ENCODE measurements around the gene IL17C.
"Not testable (repeated sequence)": the region's sequence is repeated elsewhere in the genome, so short reads cannot be mapped to it uniquely, and the experiment has no call there.

The IL17C gene, protein sequence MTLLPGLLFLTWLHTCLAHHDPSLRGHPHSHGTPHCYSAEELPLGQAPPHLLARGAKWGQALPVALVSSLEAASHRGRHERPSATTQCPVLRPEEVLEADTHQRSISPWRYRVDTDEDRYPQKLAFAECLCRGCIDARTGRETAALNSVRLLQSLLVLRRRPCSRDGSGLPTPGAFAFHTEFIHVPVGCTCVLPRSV

GRCh38 chr16:88638323-88639230 is at the start of gene IL17C:
TSS of gene IL17C (plus strand) at chr16:88638572. CDS start at chr16:88638642, 70 bp downstream.
- no peak for DNase-seq

GRCh38 chr16:88588754-88589153 is 49.6 kb upstream of the IL17C start:
- no peak for DNase-seq

GRCh38 chr16:88589441-88589840 is 48.9 kb upstream of the IL17C start:
- DNase-seq, result no peak

DNA sequence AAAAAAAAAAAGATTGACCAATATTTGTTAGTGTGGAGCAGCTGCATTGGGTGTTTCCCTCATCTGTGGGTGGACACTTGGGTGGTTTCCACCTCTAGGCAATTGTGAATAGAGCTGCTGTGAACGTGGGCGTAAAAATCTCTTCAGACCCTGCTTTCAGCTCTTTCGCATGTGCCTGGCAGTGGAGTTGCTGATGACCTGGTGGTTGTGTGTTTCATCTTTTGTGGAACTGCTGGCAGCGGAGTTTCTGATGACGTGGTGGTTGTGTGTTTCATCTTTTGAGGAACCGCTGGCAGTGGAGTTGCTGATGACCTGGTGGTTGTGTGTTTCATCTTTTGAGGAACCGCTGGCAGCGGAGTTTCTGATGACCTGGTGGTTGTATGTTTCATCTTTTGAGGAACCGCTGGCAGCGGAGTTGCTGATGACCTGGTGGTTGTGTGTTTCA is 46.8 kb upstream of the IL17C start:
- no peak for DNase-seq

- DNase-seq, result no peak
Observed at GRCh38 chr16:88593061-88593460, 45.3 kb upstream of the IL17C start.

DNA sequence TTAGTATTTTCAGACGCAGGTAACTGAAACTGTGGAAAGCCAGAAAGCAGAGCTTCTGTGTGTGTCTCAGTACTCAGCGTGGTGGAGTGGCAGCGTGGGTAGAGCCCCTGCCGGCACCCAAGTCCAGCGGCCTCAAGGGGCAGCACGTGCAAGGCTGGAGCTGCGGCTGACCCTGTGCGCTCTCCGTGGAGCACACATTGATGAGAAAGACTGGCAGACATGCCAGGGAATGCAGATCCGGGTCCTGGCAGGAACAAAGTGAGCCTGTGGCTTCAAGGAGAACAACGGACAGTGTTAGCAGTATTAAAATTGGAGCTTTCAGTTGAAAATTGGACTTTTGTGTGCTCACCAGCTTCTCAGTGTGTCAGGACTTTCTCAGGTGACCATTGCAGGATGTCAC is 44.9 kb upstream of the IL17C start:
- DNase-seq, result no peak

DNA sequence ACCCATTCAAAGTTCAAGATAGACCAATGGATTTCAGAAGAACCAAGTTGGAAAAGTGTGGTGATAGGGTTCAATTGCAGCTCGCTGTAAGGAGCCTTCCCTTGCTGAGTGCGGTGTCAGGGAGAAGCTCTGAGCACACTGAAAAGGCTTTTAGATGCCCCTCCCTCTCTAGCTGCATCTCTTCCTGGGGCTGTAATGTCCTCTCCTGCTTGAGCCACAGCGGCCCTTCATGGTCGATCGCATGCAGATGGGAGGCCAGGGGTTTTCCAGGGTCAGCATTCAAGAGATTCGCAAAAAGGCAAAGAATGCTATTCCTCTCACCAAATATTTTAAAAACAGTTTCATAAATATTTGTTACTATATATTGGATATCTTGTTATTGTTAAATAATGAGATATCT is 44.5 kb upstream of the IL17C start:
- no peak for DNase-seq

DNA sequence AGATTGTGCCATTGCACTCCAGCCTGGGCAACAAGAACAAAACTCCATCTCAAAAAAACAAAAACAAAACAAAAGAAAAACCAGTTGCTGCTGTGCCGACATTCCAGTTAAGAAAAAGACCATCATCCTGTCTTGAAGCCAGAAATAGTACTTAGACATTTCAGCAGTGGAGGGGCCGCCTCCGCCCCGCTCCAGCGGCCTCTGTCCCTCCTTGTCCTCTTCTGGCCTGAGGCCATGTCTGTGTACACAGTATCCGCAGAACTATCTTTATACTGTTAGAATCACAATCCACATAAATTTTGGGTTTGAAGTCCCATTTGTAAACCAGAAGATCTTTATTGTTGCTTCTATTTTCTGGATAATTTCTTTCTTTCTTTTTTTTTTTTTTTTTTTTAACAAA is 43.3 kb upstream of the IL17C start:
- DNase-seq, result no peak

DNA sequence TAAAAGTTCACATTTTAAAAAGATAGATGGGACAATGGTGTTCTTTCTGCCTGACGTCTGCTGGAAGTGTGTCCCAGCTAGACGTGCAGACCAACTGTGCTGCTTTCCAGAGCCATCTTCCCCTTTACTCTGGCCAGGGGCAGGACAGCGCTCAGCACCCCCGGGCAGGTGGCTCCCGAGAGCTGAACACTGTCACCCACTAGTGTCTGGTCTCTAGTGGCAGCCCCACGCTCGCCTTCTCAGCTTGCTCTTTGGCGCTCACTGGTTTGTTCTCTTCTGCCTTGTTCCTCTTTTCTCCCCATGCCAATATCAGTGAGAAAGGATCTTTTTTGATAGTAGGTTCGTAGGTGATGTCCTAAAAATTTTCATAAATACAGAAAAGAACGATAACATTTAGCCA is 42.5 kb upstream of the IL17C start:
- no peak for DNase-seq

DNA sequence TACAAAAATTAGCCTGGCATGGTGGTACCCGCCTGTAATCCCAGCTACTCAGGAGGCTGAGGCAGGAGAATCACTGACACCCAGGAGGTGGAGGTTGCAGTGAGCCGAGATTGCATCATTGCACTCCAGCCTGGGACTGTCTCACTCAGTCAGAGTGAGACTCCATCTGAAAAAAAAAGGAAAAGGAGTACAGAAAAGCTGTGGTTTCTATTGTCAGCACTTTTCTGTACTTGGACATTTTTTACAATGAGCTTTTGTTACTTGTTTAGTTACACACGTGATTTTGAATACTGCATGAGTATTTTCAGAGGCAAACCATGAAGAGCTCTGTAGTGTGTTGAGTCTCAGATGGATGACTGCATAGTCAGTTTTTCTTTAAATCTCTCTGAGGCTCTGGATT is 41.9 kb upstream of the IL17C start:
- no peak for DNase-seq

DNA sequence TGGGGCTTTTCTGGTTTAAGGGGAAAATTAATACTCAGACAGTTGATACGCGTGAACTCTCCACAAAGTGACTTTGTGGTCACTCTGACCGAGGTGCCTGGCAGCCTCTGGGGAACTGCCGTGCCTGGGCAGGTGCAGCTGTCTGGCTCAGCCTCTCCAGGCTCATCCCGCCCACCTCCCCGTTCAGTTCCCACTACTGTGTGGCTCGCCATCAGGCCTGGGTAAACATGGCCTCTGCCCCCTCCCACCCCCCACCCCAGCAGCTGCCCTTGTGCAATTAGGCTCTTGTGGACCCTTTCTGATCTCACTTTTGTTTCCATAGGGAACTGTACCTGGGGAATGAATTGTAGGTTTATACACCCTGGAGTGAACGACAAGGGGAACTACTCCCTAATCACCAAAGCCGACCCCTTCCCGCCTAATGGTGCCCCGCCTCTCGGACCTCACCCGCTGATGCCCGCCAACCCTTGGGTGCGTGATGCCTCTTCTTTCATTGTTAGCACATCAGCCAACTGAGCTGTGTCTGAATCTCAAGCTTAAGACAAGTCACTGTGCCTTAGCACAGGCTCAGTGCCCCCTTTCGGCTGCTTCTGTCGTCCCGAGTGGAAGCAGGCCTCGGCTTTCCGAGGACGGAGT is 40.4 kb upstream of the IL17C start:
- DNase-seq, result no peak

DNA sequence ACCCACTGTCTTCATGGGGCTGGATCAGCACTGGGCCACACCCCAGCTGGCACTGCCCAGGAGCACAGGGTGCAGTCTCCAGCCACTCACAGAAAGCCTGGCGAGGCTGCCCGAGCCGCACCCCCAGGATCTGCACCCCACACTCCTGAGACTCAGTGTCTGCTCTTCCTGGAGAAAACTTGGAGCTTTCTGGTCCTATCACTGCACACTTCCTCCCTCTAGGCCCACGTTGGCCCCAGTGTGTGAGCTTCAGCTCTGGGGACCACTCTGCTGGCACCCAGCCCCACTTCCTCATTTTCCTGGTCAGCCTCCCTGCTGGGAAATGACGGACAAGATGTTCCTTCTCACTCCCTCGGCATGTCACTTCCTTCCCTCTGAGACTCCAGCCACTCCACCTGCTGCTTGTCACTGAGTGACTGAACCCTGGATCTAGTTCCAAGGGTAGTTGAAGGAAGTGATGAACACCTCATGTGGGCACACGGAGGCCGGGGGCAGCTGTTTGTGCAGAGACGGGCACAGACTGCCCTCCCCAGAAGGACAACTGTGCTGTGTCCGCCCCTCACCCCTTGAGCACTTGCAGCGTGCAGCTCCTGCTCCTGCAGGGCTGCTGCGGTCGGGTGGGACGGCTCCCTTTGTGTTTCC is 39.2 kb upstream of the IL17C start:
- DNase-seq, result no peak

DNA sequence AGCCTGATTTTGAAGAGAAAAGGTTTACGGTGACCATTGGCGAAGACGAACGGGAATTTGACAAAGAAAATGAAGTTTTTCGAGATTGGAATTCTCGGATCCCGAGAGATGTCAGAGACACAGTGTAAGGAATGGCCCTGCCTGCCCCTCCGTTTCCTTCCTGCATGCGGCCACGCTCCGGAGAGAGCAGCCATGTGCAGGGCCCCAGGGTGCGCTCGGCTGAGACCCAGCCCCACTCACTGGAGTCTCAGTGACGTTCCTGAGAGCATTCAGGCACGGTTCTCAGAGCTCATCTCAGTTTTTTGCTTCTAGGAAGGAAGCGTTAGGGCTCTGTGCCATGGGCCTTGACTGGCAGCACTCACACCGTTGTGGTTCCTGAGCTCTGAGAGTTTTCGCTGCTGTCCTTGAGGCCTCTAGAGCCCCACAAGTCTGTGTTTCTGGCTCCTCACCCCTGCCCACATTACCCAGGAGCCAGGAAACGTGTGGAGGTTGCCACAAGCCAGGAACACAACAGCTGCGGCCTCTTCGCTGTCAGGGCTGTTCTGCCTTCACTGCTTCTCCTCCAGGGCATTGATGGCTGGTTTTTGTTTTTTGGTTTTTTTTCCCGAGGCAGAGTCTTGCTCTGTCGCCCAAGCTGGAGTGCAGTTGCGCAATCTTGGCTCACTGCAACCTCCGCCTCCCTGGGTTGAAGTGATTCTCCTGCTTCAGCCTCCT is 38.4 kb upstream of the IL17C start:
- no peak for DNase-seq

- DNase-seq, result no peak
Observed at GRCh38 chr16:88600539-88600896, 37.9 kb upstream of the IL17C start.

DNA sequence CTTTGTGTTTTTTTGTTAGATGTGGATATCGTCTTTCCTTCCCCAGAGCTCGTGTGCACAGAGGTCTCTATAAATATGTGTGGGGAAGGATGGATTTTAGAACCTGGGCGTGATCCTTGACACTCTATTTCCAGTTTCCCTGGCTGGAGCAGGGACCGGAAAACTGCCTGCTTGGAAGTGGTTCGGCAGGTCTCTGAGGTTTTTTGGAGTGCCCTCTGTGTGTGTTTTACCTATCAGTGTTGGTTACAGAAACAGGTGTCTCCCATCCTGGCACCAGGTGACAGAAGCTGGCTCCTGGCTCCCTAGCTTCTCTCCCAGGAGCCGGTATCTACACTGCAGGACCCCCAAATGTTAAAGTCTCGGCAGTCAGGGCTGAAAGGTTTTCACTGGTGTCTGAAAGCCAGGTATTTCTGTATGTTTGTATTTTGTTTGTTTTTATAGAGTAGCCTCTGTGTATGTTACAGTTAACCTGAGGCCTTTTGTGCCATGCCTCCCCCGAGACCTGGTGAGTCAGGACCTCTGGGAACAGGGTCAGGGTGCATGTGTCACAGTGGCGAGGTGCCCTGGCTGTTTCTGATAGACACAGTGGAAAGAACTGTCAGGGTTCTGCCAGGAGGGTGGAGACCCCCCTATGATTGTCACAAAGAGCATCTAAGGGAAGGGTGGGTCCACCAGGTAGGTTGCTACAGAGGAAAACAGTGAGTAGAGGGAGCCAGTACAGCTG is 36.9 kb upstream of the IL17C start:
- DNase-seq, result no peak

GRCh38 chr16:88602091-88602490 is 36.3 kb upstream of the IL17C start:
- no peak for DNase-seq

DNA sequence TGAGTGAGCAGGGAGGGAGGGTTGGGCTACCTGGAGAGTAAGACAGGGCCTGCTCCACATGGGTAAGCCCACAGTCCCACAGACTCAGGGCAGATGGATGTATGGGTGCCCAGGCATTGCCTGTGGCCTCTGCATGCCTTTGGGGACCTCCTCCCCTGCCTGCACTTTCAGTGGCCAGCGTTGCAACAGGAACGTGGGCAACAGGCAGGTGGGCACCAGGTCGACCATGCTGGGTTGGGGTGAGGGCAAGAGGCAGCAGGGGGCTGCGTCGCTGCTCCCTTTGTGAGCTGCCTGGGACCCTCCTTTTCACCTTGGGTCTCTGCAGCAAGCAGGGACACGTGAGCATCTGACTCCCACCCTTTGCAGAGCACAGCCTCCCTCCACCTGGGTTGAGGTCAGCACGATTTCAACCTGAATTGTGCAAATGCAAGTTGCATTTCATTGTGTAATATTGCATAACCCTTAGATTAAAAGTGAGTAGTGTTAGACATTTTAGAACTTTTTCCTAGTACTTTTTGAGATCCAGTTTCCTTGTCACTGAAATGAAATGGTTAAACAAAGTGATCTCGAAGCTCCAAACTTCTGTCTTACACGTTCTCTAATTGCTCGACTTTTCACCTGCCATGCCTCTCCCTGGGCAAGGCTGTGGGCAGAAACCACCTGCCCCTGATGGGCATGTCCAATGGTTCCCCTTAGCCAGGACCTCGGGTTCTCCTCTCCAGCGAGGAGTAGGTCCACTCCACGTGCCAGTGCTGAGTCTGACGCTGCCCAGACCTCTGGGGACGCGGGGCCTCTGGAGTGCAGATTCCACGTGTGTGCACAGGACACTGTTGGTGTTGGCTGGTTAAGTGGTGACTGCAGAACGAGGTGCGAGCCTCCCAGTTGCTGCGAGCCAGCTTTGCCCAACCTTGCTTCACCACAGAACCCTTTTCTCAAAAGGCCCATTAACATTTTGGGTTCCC is 32.9 kb upstream of the IL17C start:
- no peak for DNase-seq

GRCh38 chr16:88606148-88606757 is 32.1 kb upstream of the IL17C start:
- DNase-seq, result no peak

GRCh38 chr16:88608076-88608475 is 30.3 kb upstream of the IL17C start:
- no peak for DNase-seq

DNA sequence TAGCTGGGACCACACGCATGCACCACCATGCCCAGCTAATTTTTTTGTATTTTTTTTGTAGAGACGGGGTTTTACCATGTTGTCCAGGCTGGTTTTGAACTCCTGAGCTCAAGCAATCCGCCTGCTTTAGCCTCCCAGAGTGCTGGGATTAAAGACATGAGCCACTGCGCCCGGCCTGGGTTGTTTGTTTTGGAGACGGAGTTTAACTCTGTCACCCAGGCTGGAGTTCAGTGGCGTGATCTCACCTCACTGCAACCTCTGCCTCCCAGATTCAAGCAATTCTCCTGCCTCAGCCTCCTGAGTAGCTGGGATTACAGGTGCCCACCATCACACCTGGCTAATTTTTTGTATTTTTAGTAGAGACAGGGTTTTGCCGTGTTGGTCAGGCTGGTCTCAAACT is 28.9 kb upstream of the IL17C start:
- DNase-seq, result not testable (repeated sequence)
